GM15510 (cell line): ENCODE measurements around the gene ARID1B.

Source experiments
- POLR2A ChIP-seq: IDR thresholded peaks from 3 replicates; pipeline ENCODE4 v1.6.1; 2011; ENCODE audit warnings: borderline replicate concordance; ENCODE audit not compliant: insufficient read length; ENCODE audit errors: extremely low read depth

The ARID1B gene

GRCh38 chr6:156925026-156925425 lies 147.8 kb downstream of the ARID1B start:
- no peak for TF ChIP-seq POLR2A

- no peak for TF ChIP-seq POLR2A
Measured at GRCh38 chr6:156925718-156926607, 148.8 kb downstream of the ARID1B start.

- TF ChIP-seq POLR2A = no peak
Measured at GRCh38 chr6:156928126-156928525, 150.9 kb downstream of the ARID1B start.

GRCh38 chr6:156928972-156929371 lies 151.8 kb downstream of the ARID1B start:
- no peak for TF ChIP-seq POLR2A

GRCh38 chr6:156931283-156931682 lies 154.1 kb downstream of the ARID1B start:
- no peak for TF ChIP-seq POLR2A

- TF ChIP-seq POLR2A = no peak
Measured at GRCh38 chr6:156933201-156934068, 156.3 kb downstream of the ARID1B start.

- TF ChIP-seq POLR2A = no peak
Measured at GRCh38 chr6:156934069-156934460, 156.9 kb downstream of the ARID1B start.

GRCh38 chr6:156935000-156935399 lies 157.8 kb downstream of the ARID1B start:
- TF ChIP-seq POLR2A = no peak

- TF ChIP-seq POLR2A = no peak
Measured at GRCh38 chr6:156938143-156938542, 161.0 kb downstream of the ARID1B start.

GRCh38 chr6:156940221-156940620 lies 163.0 kb downstream of the ARID1B start:
- no peak for TF ChIP-seq POLR2A

GRCh38 chr6:156942266-156942665 lies 165.1 kb downstream of the ARID1B start:
- TF ChIP-seq POLR2A = no peak

GRCh38 chr6:156943166-156943565 lies 166.0 kb downstream of the ARID1B start:
- no peak for TF ChIP-seq POLR2A

GRCh38 chr6:156943816-156944215 lies 166.6 kb downstream of the ARID1B start:
- no peak for TF ChIP-seq POLR2A

- no peak for TF ChIP-seq POLR2A
Measured at GRCh38 chr6:156944412-156944811, 167.2 kb downstream of the ARID1B start.

- no peak for TF ChIP-seq POLR2A
Measured at GRCh38 chr6:156946370-156946936, 169.3 kb downstream of the ARID1B start.
